Hematopoietic multipotent progenitor cell treated with erythropoietin and hydrocortisone succinate and interleukin-3 and kit ligand, for 6 days (in vitro differentiated cells): ENCODE results near the gene PRH2.

Source experiments
- DNase-seq: peaks from one replicate; pipeline ENCODE4 v3.0.0-alpha.2; 2015

Gene PRH2

GRCh38 chr12:10928746-10929286, at the start of gene PRH2:
Gene PRH2 (plus strand): TSS chr12:10929236. CDS start chr12:10929274, 38 bp downstream.
- DNase-seq: no peak

- DNase-seq: no peak
Measured at GRCh38 chr12:10884086-10884725, 44.8 kb upstream of the PRH2 start, which contains the start of gene PRH1. Gene PRH1 (minus strand): TSS chr12:10884255. CDS start chr12:10884217, 38 bp downstream.

- DNase-seq: no peak
Measured at GRCh38 chr12:10889226-10889625, 39.8 kb upstream of the PRH2 start.

DNA sequence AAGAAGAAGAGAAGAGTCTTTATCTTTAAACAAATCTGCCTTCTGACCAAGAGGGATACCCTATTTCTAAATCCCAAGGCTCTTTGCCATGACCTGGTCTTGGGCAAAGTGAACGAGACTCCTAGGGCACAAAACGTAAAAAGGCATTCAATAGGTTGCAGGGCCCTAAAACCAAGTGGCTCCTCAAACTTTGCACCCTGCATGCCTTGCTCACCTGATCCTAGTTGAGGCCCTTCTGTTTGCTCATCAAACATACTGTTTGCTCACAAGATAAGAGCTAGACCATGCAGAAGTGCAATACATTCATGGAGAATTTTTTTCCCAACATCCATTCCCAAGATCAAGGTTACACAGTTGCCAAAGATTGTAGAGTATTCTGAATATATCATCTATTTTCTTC, 37.1 kb upstream of the PRH2 start:
- no peak for DNase-seq

- DNase-seq: no peak
Measured at GRCh38 chr12:10896854-10897253, 32.2 kb upstream of the PRH2 start.

DNA sequence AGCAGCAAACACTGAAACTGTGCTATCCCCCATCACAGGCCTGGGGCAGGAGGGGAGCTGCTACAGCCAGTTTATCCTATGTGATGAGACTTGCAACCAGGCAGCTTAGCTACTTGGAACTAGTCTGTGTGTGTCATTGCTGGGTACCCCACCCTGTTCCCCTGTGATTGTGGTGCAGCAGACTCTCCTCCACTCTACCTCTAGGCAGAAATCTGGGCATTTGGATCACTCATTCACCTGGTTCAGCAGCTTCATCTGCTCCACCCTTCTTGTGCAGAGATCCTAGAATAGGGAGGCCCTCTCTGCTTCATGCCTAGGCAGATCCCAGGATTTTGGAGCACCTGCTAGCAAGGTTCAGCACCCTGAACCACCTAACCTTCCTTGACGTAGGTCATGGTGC, 28.5 kb upstream of the PRH2 start:
- no peak for DNase-seq

GRCh38 chr12:10900972-10901371, 28.1 kb upstream of the PRH2 start:
- DNase-seq: no peak

- peak; percentile 33 for DNase-seq
Measured at GRCh38 chr12:10901427-10901826, 27.6 kb upstream of the PRH2 start.

DNA sequence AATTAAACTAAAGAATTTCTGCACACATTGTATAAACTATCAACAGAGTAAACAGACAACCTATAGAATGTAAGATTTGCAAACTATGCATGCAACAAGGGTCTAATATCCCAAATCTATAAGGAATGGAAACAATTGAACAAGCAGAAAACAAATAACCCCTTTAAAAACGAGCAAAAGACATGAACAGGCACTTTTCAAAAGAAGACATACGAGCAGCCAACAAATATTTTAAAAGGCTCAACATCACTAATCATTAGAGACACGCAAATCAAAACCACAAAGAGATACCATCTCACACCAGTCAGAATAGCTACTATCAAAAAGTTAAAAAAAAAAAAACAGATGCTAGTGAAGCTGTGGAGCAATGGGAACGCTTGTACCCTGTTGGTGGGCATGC, 24.4 kb upstream of the PRH2 start:
- DNase-seq: no peak

DNA sequence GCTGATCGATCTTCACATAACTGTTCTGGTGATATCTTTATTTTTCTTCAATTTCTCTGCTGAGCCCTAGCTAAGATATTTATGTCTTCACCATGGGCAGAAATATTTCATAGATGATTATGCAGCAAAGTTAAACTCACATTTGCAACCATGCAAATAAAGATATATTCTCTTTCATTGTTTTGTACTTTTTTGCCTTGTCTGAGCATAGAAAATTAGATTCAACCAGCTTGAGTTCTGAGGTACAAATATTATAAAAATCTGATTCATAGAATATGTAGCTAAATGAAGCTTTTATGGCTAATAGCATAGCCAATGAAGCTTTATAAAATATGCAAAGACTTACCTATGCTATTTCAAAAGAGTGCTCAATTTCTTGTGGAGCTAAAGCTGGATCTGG, 19.6 kb upstream of the PRH2 start, which contains the start of gene TAS2R13:
Gene TAS2R13 (minus strand): TSS at position 101 of the 400 bp plus-strand sequence. CDS start 264 bp downstream, outside the sequence.
- no peak for DNase-seq

GRCh38 chr12:10910380-10910779, 18.7 kb upstream of the PRH2 start:
- DNase-seq: no peak

DNA sequence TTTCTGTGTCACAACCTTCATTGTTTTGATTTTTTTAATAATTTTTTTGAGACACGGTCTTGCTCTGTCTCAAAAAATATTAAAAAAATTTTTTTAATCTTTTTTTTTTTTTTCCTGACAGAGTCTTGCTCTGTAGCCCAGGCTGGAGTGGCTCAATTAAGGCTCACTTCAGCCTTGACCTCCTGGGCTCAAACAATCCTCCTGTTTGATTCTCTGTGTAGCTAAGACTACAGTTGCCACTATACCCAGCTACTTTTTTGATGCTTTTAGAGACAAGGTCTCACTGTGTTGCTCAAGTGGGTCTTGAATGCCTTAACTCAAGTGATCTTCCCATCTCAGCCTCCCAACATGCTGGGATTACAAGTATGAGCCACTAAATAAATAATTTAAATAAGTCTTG, 9.2 kb upstream of the PRH2 start:
- DNase-seq: no peak

DNA sequence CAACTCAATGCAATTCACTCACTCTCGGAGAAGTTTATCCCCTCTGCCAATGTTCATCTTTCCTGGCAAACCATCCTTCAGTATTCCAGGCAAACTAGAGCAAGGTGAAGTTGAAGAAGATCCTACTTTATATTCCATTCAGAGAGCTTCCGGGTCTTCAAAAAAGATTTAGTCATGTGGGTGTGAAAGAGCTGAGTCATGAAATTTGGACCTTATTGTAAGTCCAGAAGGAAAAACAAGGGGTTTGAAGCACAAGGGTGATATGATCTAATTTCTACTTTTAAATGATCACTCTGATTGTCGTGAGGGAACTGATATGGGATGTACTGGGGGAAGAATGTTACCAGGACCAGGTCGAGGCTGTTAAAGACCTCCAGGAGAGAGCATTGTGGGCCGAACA, 2.8 kb upstream of the PRH2 start:
- no peak for DNase-seq

DNA sequence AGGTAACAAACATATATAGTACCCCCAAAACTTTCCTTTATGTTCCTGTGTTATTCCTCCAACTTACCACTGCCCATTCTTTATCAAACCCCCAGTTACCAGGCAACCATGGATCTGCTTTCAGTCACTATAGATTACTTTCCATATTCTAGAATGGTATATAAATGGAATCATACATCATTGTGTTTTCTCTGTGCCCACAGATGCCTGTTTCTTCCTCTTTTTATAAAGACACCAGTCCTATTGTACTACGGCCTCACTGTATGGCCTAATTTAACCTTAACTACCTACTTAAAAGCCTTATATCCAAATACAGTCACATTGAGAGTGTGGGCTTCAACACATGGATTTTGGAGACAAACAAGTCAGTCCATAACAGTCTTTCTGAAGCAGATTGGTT, 7.5 kb downstream of the PRH2 start:
- DNase-seq: no peak

- DNase-seq: no peak
Measured at GRCh38 chr12:10939163-10939562, 10.1 kb downstream of the PRH2 start, which contains the start of gene TAS2R14. Gene TAS2R14 (minus strand): TSS chr12:10939263. CDS start chr12:10939207, 56 bp downstream.

- no peak for DNase-seq
Measured at GRCh38 chr12:10940389-10940788, 11.4 kb downstream of the PRH2 start.

- DNase-seq: no peak
Measured at GRCh38 chr12:10941369-10941768, 12.3 kb downstream of the PRH2 start.

- peak; percentile 3 for DNase-seq
Measured at GRCh38 chr12:10941916-10942607, 13.0 kb downstream of the PRH2 start.

- no peak for DNase-seq
Measured at GRCh38 chr12:10943167-10943566, 14.1 kb downstream of the PRH2 start.

DNA sequence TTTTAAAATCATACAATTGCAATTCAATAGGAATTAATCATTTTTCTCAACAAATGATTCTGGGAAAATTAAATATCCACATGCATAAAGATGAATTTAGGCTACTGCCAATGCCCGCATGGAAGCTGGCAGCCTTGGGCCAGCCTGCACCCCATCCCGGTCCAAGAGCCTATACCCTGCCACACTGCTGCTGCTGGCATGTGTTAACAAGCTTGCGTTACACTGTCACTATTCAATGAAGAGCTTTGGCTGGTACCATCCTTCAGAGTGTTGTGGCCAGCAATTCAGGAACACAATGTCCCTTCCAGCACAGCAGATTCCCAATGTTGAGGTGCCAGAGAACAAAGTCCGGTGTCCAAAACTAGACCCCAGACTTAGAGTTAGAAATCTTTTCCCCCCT, 23.6 kb downstream of the PRH2 start:
- DNase-seq: no peak

GRCh38 chr12:10956085-10956484, 27.0 kb downstream of the PRH2 start:
- DNase-seq: no peak

GRCh38 chr12:10957741-10958140, 28.7 kb downstream of the PRH2 start:
- no peak for DNase-seq

GRCh38 chr12:10959804-10960203, 30.8 kb downstream of the PRH2 start:
- DNase-seq: no peak

DNA sequence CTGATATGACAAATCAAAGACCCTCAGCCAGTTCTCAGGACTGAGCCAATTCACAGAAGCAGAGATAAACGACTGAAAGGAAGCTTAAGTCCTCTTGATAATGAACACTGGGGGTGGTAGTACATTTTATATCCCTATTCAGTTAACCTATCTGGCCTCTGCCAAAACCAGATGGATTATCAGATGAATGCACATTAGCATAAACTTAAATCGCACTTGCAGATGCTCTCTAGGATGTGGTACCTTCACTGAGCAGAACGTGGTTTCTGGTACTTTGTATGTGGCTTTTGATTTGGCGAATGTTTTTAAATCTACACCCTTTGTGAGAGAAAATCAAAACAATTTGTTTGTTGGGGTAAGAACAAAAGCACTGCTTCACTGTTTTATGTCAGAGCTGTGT, 31.2 kb downstream of the PRH2 start:
- DNase-seq: peak; percentile 65
